Tibial artery (tissue), 4 donors: Measurements from ENCODE around the gene WNT6.
A peak's percentile ranks its signal among the peaks of the same experiment; 100 is the strongest.

Experiments
- DNase-seq, 2 donors: peaks; one replicate each; pipeline ENCODE4 v3.0.0-alpha.2; 2019
- H3K27ac ChIP-seq, 2 donors: fragments of 200-600 bp; sonication (generic) in 1 of 2; 1 replicate in 1 of 2; 2 replicates in 1 of 2; pipeline ENCODE4 v1.5.1; 2018 to 2019; ENCODE audit warnings: mild to moderate bottlenecking in 1 of 2
- H3K27me3 ChIP-seq, 2 donors: fragments of 200-600 bp; sonication (generic) in 1 of 2; one replicate each; pipeline versions ENCODE4 v1.5.1 to v1.6.0; 2016 to 2019
- H3K36me3 ChIP-seq, 3 donors: fragments of 200-600 bp; sonication (generic) in 2 of 3; one replicate each; pipeline ENCODE4 v1.5.1; 2016 to 2019; ENCODE audit warnings: mild to moderate bottlenecking in 2 of 3
- H3K4me1 ChIP-seq, 4 donors: fragments of 200-600 bp; sonication (generic) in 2 of 4; 1 replicate in 3 of 4; 2 replicates in 1 of 4; pipeline ENCODE4 v1.5.1; 2016 to 2019
- H3K4me3 ChIP-seq, 2 donors: fragments of 200-600 bp; sonication (generic) in 1 of 2; 1 replicate in 1 of 2; 2 replicates in 1 of 2; pipeline ENCODE4 v1.5.1; 2018 to 2019; ENCODE audit warnings: mild to moderate bottlenecking in 2 of 2
- H3K9me3 ChIP-seq, 3 donors: fragments of 200-600 bp; sonication (generic) in 1 of 3; one replicate each; pipeline ENCODE4 v1.5.1; 2016 to 2019
- intact Hi-C: fragments of 100-400 bp; cut with DNase I; formaldehyde crosslinking; loops from one replicate; pipeline ENCODE4 v1.15.0; 2023; ENCODE audit warnings: low total_unique reads
- TF ChIP-seq, protein P1 (sequence below), 2 experiments: fragments of 200-600 bp in 1 of 2; fragments of 450-650 bp in 1 of 2; IDR thresholded peaks; one replicate each; pipeline ENCODE4 v1.5.1; 2017 to 2019; ENCODE audit warnings: antibody characterized with exemption in 2 of 2, mild to moderate bottlenecking in 1 of 2, moderate library complexity in 1 of 2

The WNT6 gene

GRCh38 chr2:218904176-218904575 is 44.6 kb downstream of the WNT6 start:
- Histone ChIP-seq H3K27me3 (peaks cover 0 to 62% of the 10 kb centered on the region in 2 donors), H3K4me1 (peaks cover 0 to 7% (median 4%) of the 10 kb centered on the region in 4 donors), H3K9me3 (no peaks in the 10 kb centered on the region), H3K36me3 (no peaks in the 10 kb centered on the region), H3K27ac (no peak overlapping the region), H3K4me3 (no peak overlapping the region)
- no peak for DNase-seq
- intact Hi-C loops, result no loop called here
- TF ChIP-seq, protein P1, sequence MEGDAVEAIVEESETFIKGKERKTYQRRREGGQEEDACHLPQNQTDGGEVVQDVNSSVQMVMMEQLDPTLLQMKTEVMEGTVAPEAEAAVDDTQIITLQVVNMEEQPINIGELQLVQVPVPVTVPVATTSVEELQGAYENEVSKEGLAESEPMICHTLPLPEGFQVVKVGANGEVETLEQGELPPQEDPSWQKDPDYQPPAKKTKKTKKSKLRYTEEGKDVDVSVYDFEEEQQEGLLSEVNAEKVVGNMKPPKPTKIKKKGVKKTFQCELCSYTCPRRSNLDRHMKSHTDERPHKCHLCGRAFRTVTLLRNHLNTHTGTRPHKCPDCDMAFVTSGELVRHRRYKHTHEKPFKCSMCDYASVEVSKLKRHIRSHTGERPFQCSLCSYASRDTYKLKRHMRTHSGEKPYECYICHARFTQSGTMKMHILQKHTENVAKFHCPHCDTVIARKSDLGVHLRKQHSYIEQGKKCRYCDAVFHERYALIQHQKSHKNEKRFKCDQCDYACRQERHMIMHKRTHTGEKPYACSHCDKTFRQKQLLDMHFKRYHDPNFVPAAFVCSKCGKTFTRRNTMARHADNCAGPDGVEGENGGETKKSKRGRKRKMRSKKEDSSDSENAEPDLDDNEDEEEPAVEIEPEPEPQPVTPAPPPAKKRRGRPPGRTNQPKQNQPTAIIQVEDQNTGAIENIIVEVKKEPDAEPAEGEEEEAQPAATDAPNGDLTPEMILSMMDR (IDR thresholded peaks at IDR 0.05), result no peak

DNA sequence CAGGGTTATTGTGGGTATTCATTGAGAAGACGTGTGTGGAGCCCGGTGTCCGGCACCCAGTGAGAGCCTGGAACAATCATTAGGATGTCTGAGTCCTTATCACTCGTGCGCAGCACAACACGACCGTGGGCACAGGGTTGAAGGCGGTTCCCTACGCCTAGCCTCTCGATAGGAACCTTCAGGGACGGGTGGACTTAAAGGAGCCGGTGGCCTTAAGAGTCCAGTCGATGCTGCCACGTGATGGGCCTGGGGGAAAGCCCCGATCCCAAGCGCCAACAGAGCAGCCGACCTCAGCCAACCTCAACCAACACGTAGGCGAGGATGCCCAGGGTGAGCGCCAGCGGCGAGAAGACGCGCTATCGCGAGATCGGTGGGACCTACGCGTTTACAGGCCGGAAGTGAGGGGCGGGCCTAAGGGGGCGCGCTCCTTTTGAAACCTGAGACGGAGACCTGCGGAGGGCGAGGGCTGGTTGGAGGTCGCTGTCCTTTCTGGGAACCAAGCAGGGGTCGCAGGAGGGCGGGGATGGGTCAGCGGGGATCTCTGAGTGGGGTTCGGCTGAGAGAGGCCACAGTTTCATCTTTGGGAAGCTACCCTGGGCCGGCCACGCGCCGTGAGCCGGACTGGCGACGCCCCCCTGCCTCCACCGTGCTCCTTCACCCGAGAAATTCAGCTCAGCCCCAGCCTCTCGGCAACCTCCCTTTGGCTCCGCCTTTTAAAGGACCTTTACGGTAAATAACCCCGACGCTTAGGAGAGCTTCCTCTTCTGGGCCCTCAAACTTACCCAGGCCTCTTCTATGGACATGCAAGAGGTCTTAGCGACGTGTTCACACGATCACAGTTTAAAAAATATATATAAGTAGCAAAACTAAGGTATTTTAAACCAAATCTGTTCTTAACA is 49.4 kb downstream of the WNT6 start:
- TF ChIP-seq, protein P1 (IDR thresholded peaks at IDR 0.05), result no peak
- peak; percentile 75 to 91 for DNase-seq
- intact Hi-C loops, result no loop called here
- Histone ChIP-seq H3K36me3 (no peaks in the 10 kb centered on the region), H3K4me1 (peaks cover 0 to 11% (median 10%) of the 10 kb centered on the region in 4 donors), H3K4me3 (peak overlapping the region; percentile 48 to 62), H3K9me3 (no peaks in the 10 kb centered on the region), H3K27me3 (peaks cover 0 to 18% of the 10 kb centered on the region in 2 donors), H3K27ac (peak overlapping the region in 1 of 2 donors; percentile 48)

- peaks cover 0 to 7% of the 10 kb centered on the region in 2 donors for H3K27me3 ChIP-seq
- no peak overlapping the region for H3K27ac ChIP-seq
- TF ChIP-seq, protein P1 (IDR thresholded peaks at IDR 0.05), result no peak
- no peaks in the 10 kb centered on the region for H3K9me3 ChIP-seq
- H3K4me1 ChIP-seq, result peaks cover 0 to 11% (median 10%) of the 10 kb centered on the region in 4 donors
- no peak overlapping the region for H3K4me3 ChIP-seq
- intact Hi-C loops, result no loop called here
- no peak for DNase-seq
- no peaks in the 10 kb centered on the region for H3K36me3 ChIP-seq
Measured at GRCh38 chr2:218910741-218911140, 51.1 kb downstream of the WNT6 start.

GRCh38 chr2:218920504-218920903 is 60.9 kb downstream of the WNT6 start:
- Histone ChIP-seq H3K36me3 (no peaks in the 10 kb centered on the region), H3K4me1 (no peaks in the 10 kb centered on the region), H3K4me3 (no peak overlapping the region), H3K9me3 (no peaks in the 10 kb centered on the region), H3K27ac (no peak overlapping the region), H3K27me3 (peaks cover 0 to 45% of the 10 kb centered on the region in 2 donors)
- TF ChIP-seq, protein P1 (IDR thresholded peaks at IDR 0.05), result no peak
- intact Hi-C loops, result no loop called here
- no peak for DNase-seq
